GM12865 (cell line): Measurements from ENCODE around the gene PKD1L1.
"Not testable (repeated sequence)": the region's sequence is repeated elsewhere in the genome, so short reads cannot be mapped to it uniquely, and the experiment has no call there.

ENCODE experiments used
- DNase-seq: peaks from one replicate; pipeline ENCODE4 v3.0.0; 2010; ENCODE audit warnings: low read depth
- H3K4me3 ChIP-seq: 2 replicates; pipeline ENCODE4 v1.5.1; 2011; ENCODE audit warnings: mild to moderate bottlenecking, low read depth, low read length, control low read depth
- TF ChIP-seq, protein P1 (sequence below): IDR thresholded peaks from 2 replicates; pipeline ENCODE4 v1.5.1; 2011; ENCODE audit warnings: low read length, control low read depth, low read depth, inconsistent platforms; ENCODE audit not compliant: insufficient read depth; ENCODE audit errors: missing control alignments

PKD1L1 gene

GRCh38 chr7:47947355-47947749 lies 914 bp downstream of the PKD1L1 start:
- TF ChIP-seq, protein P1, sequence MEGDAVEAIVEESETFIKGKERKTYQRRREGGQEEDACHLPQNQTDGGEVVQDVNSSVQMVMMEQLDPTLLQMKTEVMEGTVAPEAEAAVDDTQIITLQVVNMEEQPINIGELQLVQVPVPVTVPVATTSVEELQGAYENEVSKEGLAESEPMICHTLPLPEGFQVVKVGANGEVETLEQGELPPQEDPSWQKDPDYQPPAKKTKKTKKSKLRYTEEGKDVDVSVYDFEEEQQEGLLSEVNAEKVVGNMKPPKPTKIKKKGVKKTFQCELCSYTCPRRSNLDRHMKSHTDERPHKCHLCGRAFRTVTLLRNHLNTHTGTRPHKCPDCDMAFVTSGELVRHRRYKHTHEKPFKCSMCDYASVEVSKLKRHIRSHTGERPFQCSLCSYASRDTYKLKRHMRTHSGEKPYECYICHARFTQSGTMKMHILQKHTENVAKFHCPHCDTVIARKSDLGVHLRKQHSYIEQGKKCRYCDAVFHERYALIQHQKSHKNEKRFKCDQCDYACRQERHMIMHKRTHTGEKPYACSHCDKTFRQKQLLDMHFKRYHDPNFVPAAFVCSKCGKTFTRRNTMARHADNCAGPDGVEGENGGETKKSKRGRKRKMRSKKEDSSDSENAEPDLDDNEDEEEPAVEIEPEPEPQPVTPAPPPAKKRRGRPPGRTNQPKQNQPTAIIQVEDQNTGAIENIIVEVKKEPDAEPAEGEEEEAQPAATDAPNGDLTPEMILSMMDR, result no peak
- H3K4me3 ChIP-seq, result no peak overlapping the region
- no peak for DNase-seq

DNA sequence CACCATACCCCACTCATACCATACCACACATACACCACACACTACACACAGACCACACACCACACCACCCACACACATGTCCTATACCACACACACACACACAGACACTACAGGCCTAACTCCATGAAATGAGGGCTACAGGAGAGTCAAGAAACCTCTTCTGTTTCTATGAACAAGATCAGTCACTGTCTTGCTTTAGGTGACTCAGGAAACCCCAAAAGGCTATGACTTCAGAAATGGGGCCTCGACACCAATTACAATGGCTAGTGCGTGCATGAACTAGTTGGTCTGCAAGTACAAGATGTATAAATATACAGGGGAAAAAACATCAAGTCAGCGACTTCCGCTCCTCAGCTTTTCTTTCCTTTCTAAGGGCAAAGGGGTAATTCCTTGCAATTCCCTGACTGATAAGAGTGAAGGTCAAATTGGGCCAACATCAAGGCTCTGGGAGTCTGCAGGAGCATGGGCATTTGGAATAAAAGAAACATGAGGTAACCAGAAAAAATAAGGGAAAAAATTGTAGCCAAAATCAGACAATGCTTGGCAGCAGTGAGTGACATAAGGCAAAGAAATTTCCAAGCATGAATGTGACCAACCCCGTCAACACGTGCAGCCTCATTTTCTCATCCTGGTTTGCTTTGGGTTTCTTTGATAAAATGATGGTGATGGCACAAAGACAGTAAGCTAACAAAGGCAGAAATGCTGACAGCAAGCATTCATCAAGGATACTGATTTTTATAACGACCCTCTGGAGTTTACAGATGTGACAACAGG lies 1.5 kb downstream of the PKD1L1 start:
- no peak overlapping the region for H3K4me3 ChIP-seq
- DNase-seq, result no peak
- TF ChIP-seq, protein P1, result no peak

DNA sequence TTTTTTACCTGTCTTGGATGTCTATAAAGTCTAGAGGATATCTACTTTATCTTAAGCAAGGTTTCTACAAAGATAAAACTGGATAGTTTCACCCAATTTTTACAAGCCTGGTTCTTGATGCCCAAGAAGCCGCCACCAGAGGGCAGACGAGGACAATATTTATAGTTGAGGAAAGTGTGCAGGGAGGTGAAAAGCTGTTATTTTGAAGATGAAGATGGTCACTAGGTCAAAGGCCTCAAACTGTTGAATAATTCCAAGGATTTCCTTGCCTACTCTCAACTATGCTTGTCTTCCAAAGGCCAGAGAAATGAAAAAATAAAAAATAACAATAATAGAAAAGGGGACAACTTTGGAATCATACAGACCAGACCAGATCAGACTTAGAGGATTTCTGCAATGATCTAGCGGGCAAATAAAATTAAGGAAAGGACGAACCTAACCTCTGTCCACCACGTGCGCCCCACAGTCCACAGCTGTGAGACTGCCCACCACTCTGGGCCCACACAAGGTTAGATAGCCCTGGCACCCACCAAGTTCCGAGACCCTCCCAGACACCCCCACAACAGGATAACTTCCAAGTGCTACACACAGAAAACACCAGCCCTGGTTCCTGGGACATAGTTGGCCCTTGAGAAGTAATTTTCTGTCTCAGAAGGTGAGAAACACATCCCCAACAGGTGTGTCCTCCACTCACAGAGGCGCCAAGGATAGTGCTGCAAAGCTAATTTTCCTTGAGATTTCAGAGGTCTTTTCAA lies 2.8 kb downstream of the PKD1L1 start:
- TF ChIP-seq, protein P1, result peak; percentile 69
- H3K4me3 ChIP-seq, result no peak overlapping the region
- peak; percentile 77 for DNase-seq

DNA sequence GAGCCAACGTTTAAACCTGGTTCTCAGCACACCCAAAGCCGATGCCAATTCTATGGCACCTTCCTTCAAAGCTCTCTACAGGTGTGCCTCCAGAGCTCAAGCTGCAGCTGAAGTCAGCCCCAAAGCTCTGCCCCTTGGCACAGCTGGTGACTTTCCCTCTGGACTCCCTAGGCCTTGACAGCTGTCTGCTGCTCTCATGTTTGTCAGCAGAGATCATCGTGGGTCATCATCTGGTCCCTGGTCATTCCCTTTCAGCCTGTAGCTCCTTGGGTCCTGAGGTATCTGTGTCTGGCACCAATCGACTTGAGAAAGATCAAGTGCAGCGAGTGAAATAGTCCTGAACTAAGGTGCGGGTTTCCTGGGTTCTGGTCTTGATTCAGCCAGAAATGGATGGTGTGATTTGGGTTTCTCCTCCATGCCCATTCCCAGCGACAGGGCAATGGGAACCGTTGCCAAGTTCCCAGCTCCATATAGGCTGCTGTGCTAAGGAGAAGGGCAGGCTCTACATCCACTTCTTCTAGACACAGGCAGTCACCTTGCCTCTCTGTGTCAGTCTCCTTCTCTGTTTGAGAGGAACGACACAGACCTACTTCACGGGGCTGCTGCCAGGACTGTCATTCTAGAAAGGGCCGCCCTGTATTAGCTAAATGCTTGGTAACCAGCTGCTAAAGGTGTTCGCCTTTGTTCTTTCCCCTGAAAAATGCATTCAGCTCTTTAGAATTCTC lies 3.6 kb downstream of the PKD1L1 start:
- TF ChIP-seq, protein P1, result no peak
- H3K4me3 ChIP-seq, result no peak overlapping the region
- DNase-seq, result no peak

GRCh38 chr7:47943676-47944474 lies 4.4 kb downstream of the PKD1L1 start:
- TF ChIP-seq, protein P1, result no peak
- DNase-seq, result no peak

DNA sequence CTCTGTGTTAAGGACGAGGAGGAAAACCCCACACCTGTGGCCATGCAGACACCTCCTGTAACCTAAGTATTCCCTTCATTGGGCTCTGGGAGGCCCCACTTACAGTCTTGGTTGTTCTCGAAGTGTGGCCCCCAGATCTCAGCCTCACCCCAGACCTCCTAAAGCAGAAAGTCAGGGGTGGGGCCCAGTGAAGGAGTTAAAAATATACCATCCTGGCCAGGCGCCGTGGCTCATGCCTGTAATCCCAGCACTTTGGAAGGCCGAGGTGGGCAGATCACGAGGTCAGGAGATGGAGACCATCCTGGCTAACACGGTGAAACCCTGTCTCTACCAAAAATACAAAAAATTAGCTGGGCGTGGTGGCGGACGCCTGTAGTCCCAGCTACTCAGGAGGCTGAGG lies 5.6 kb downstream of the PKD1L1 start:
- DNase-seq, H3K4me3 ChIP-seq: not testable (repeated sequence)

More at GRCh38 chr7:47943676-47944474, 4.4 kb downstream of the PKD1L1 start:
- H3K4me3 ChIP-seq, result no peak overlapping the region
